ENCODE data around the gene ATAT1.
"Not testable (repeated sequence)": the region's sequence is repeated elsewhere in the genome, so short reads cannot be mapped to it uniquely, and the experiment has no call there.

Gene ATAT1

GRCh38 chr6:30626484-30627366 is at the start of gene ATAT1:
TSS of gene ATAT1 (plus strand) at chr6:30626874.
- peaks cover 3 to 17% (median 14%) of the 10 kb centered on the region in 5 donors for H3K4me1 ChIP-seq (ENCODE audit: control insufficient read depth in 5 of 5, insufficient read depth in 5 of 5, low read length in 5 of 5)
- H3K27me3 ChIP-seq (ENCODE audit: control insufficient read depth in 5 of 5, insufficient read depth in 4 of 5, low read length in 5 of 5) = no peaks in the 10 kb centered on the region
- H3K9ac ChIP-seq (ENCODE audit: low read length in 5 of 5) = peak within 1 kb of the TSS; percentile 48 to 90 (median 79)
- H3K27ac ChIP-seq (ENCODE audit: low read depth, low read length) = peak within 1 kb of the TSS; percentile 77
- H3K9me3 ChIP-seq (ENCODE audit: control insufficient read depth in 5 of 5, low read length in 5 of 5) = no peaks in the 10 kb centered on the region
- H3K4me3 ChIP-seq (ENCODE audit: low read depth in 1 of 5, low read length in 5 of 5) = peak within 1 kb of the TSS; percentile 55 to 86 (median 71)
- H3K36me3 ChIP-seq (ENCODE audit: control insufficient read depth in 5 of 5, insufficient read depth in 5 of 5, low read length in 5 of 5) = peaks cover 12 to 57% (median 41%) of the 10 kb centered on the region in 5 donors

- H3K27me3 ChIP-seq (ENCODE audit: control insufficient read depth in 5 of 5, insufficient read depth in 4 of 5, low read length in 5 of 5) = no peaks in the 10 kb centered on the region
- H3K9ac ChIP-seq (ENCODE audit: low read length in 5 of 5) = no peak overlapping the region
- H3K27ac ChIP-seq (ENCODE audit: low read depth, low read length) = no peak overlapping the region
- H3K36me3 ChIP-seq (ENCODE audit: control insufficient read depth in 5 of 5, insufficient read depth in 5 of 5, low read length in 5 of 5) = peaks cover 13 to 63% (median 54%) of the 10 kb centered on the region in 5 donors
- H3K9me3 ChIP-seq (ENCODE audit: control insufficient read depth in 5 of 5, low read length in 5 of 5) = no peaks in the 10 kb centered on the region
- H3K4me1 ChIP-seq (ENCODE audit: control insufficient read depth in 5 of 5, insufficient read depth in 5 of 5, low read length in 5 of 5) = peaks cover 0 to 11% (median 7%) of the 10 kb centered on the region in 5 donors
- no peak overlapping the region for H3K4me3 ChIP-seq (ENCODE audit: low read depth in 1 of 5, low read length in 5 of 5)
These were observed 48.6 kb upstream of the ATAT1 start for GRCh38 chr6:30578051-30578450.

GRCh38 chr6:30583921-30584320 is 42.8 kb upstream of the ATAT1 start:
- Histone ChIP-seq H3K36me3 (ENCODE audit: control insufficient read depth in 5 of 5, insufficient read depth in 5 of 5, low read length in 5 of 5) (peaks cover 8 to 96% (median 82%) of the 10 kb centered on the region in 5 donors), H3K27me3 (ENCODE audit: control insufficient read depth in 5 of 5, insufficient read depth in 4 of 5, low read length in 5 of 5) (no peaks in the 10 kb centered on the region), H3K27ac (ENCODE audit: low read depth, low read length) (no peak overlapping the region), H3K4me1 (ENCODE audit: control insufficient read depth in 5 of 5, insufficient read depth in 5 of 5, low read length in 5 of 5) (peaks cover 0 to 3% (median 0%) of the 10 kb centered on the region in 5 donors), H3K4me3 (ENCODE audit: low read depth in 1 of 5, low read length in 5 of 5) (no peak overlapping the region), H3K9me3 (ENCODE audit: control insufficient read depth in 5 of 5, low read length in 5 of 5) (no peaks in the 10 kb centered on the region), H3K9ac (ENCODE audit: low read length in 5 of 5) (no peak overlapping the region)

GRCh38 chr6:30589754-30590358 is 36.8 kb upstream of the ATAT1 start:
- H3K36me3 ChIP-seq (ENCODE audit: control insufficient read depth in 5 of 5, insufficient read depth in 5 of 5, low read length in 5 of 5) = peaks cover 6 to 90% (median 64%) of the 10 kb centered on the region in 5 donors

GRCh38 chr6:30590509-30590908 is 36.2 kb upstream of the ATAT1 start:
- no peaks in the 10 kb centered on the region for H3K27me3 ChIP-seq (ENCODE audit: control insufficient read depth in 5 of 5, insufficient read depth in 4 of 5, low read length in 5 of 5)
- H3K36me3 ChIP-seq (ENCODE audit: control insufficient read depth in 5 of 5, insufficient read depth in 5 of 5, low read length in 5 of 5) = peaks cover 6 to 86% (median 58%) of the 10 kb centered on the region in 5 donors
- no peak overlapping the region for H3K4me3 ChIP-seq (ENCODE audit: low read depth in 1 of 5, low read length in 5 of 5)
- H3K4me1 ChIP-seq (ENCODE audit: control insufficient read depth in 5 of 5, insufficient read depth in 5 of 5, low read length in 5 of 5) = peaks cover 0 to 13% (median 0%) of the 10 kb centered on the region in 5 donors
- H3K9me3 ChIP-seq (ENCODE audit: control insufficient read depth in 5 of 5, low read length in 5 of 5) = no peaks in the 10 kb centered on the region
- no peak overlapping the region for H3K9ac ChIP-seq (ENCODE audit: low read length in 5 of 5)
- no peak overlapping the region for H3K27ac ChIP-seq (ENCODE audit: low read depth, low read length)

More at GRCh38 chr6:30589754-30590358, 36.8 kb upstream of the ATAT1 start:
- Histone ChIP-seq H3K27me3 (ENCODE audit: control insufficient read depth in 5 of 5, insufficient read depth in 4 of 5, low read length in 5 of 5) (no peaks in the 10 kb centered on the region), H3K9ac (ENCODE audit: low read length in 5 of 5) (no peak overlapping the region), H3K4me1 (ENCODE audit: control insufficient read depth in 5 of 5, insufficient read depth in 5 of 5, low read length in 5 of 5) (peaks cover 0 to 13% (median 0%) of the 10 kb centered on the region in 5 donors), H3K4me3 (ENCODE audit: low read depth in 1 of 5, low read length in 5 of 5) (no peak overlapping the region), H3K9me3 (ENCODE audit: control insufficient read depth in 5 of 5, low read length in 5 of 5) (no peaks in the 10 kb centered on the region), H3K27ac (ENCODE audit: low read depth, low read length) (no peak overlapping the region)

GRCh38 chr6:30591008-30591407 is 35.7 kb upstream of the ATAT1 start:
- H3K4me3 ChIP-seq (ENCODE audit: low read depth in 1 of 5, low read length in 5 of 5) = no peak overlapping the region
- no peaks in the 10 kb centered on the region for H3K9me3 ChIP-seq (ENCODE audit: control insufficient read depth in 5 of 5, low read length in 5 of 5)
- H3K27ac ChIP-seq (ENCODE audit: low read depth, low read length) = no peak overlapping the region
- peak overlapping the region in 1 of 5 donors; percentile 0 for H3K9ac ChIP-seq (ENCODE audit: low read length in 5 of 5)
- H3K4me1 ChIP-seq (ENCODE audit: control insufficient read depth in 5 of 5, insufficient read depth in 5 of 5, low read length in 5 of 5) = peaks cover 0 to 13% (median 0%) of the 10 kb centered on the region in 5 donors
- peaks cover 6 to 82% (median 53%) of the 10 kb centered on the region in 5 donors for H3K36me3 ChIP-seq (ENCODE audit: control insufficient read depth in 5 of 5, insufficient read depth in 5 of 5, low read length in 5 of 5)
- H3K27me3 ChIP-seq (ENCODE audit: control insufficient read depth in 5 of 5, insufficient read depth in 4 of 5, low read length in 5 of 5) = no peaks in the 10 kb centered on the region

- Histone ChIP-seq H3K27ac (ENCODE audit: low read depth, low read length) (no peak overlapping the region), H3K4me1 (ENCODE audit: control insufficient read depth in 5 of 5, insufficient read depth in 5 of 5, low read length in 5 of 5) (peaks cover 0 to 13% (median 0%) of the 10 kb centered on the region in 5 donors), H3K9ac (ENCODE audit: low read length in 5 of 5) (no peak overlapping the region), H3K4me3 (ENCODE audit: low read depth in 1 of 5, low read length in 5 of 5) (no peak overlapping the region), H3K36me3 (ENCODE audit: control insufficient read depth in 5 of 5, insufficient read depth in 5 of 5, low read length in 5 of 5) (peaks cover 3 to 69% (median 42%) of the 10 kb centered on the region in 5 donors), H3K27me3 (ENCODE audit: control insufficient read depth in 5 of 5, insufficient read depth in 4 of 5, low read length in 5 of 5) (no peaks in the 10 kb centered on the region), H3K9me3 (ENCODE audit: control insufficient read depth in 5 of 5, low read length in 5 of 5) (no peaks in the 10 kb centered on the region)
These were observed 34.4 kb upstream of the ATAT1 start for GRCh38 chr6:30592287-30592686.

GRCh38 chr6:30597315-30598144 is 29.1 kb upstream of the ATAT1 start:
- H3K9ac ChIP-seq (ENCODE audit: low read length in 5 of 5); H3K4me3 ChIP-seq (ENCODE audit: low read depth in 1 of 5, low read length in 5 of 5); H3K9me3 ChIP-seq (ENCODE audit: control insufficient read depth in 5 of 5, low read length in 5 of 5); H3K27ac ChIP-seq (ENCODE audit: low read depth, low read length); H3K4me1 ChIP-seq (ENCODE audit: control insufficient read depth in 5 of 5, insufficient read depth in 5 of 5, low read length in 5 of 5); H3K27me3 ChIP-seq (ENCODE audit: control insufficient read depth in 5 of 5, insufficient read depth in 4 of 5, low read length in 5 of 5): not testable (repeated sequence)
- H3K36me3 ChIP-seq (ENCODE audit: control insufficient read depth in 5 of 5, insufficient read depth in 5 of 5, low read length in 5 of 5) = peaks cover 0 to 43% (median 33%) of the 10 kb centered on the region in 5 donors

GRCh38 chr6:30598912-30599624 is 27.6 kb upstream of the ATAT1 start:
- no peak overlapping the region for H3K27ac ChIP-seq (ENCODE audit: low read depth, low read length)
- H3K4me1 ChIP-seq (ENCODE audit: control insufficient read depth in 5 of 5, insufficient read depth in 5 of 5, low read length in 5 of 5) = peaks cover 0 to 2% (median 0%) of the 10 kb centered on the region in 5 donors
- H3K4me3 ChIP-seq (ENCODE audit: low read depth in 1 of 5, low read length in 5 of 5) = no peak overlapping the region
- H3K27me3 ChIP-seq (ENCODE audit: control insufficient read depth in 5 of 5, insufficient read depth in 4 of 5, low read length in 5 of 5) = no peaks in the 10 kb centered on the region
- peaks cover 4 to 50% (median 44%) of the 10 kb centered on the region in 5 donors for H3K36me3 ChIP-seq (ENCODE audit: control insufficient read depth in 5 of 5, insufficient read depth in 5 of 5, low read length in 5 of 5)
- H3K9me3 ChIP-seq (ENCODE audit: control insufficient read depth in 5 of 5, low read length in 5 of 5) = no peaks in the 10 kb centered on the region
- H3K9ac ChIP-seq (ENCODE audit: low read length in 5 of 5) = no peak overlapping the region
